Naive thymus-derived CD4-positive, alpha-beta T cell (primary cell): ENCODE results near the gene FBXW12. TPM values are rescaled to one million over a fixed set of nuclear protein-coding genes. Genes with fewer than 3 reads are reported as not detected.

Experiments
- ATAC-seq: fragments of 150-1000 bp; cut with Tn5 transposase; 2 replicates; pipeline ENCODE4 v1.10.0; 2021; ENCODE audit warnings: mild to moderate bottlenecking, moderate library complexity
- CTCF ChIA-PET: fragments of 350-600 bp; sonication (Branson Sonifier 250); formaldehyde crosslinking; loops from one replicate; lab custom pipeline; 2021; ENCODE audit warnings: antibody characterized with exemption; lab: Charles Lee
- POLR2A ChIA-PET: fragments of 350-600 bp; sonication (Branson Sonifier 250); formaldehyde crosslinking; loops from one replicate; lab custom pipeline; 2021; ENCODE audit warnings: antibody characterized with exemption, inconsistent platforms; lab: Charles Lee
- DNase-seq, 9 donors: peaks; one replicate each; pipeline versions ENCODE4 v3.0.0 to v3.0.0-alpha.2; 2020 to 2022; ENCODE audit warnings: mixed read lengths in 1 of 9
- H3K27ac ChIP-seq: one replicate; pipeline ENCODE4 v1.7.0; 2013; ENCODE audit warnings: mild to moderate bottlenecking, low read depth, low read length, moderate library complexity
- H3K27me3 ChIP-seq, 2 donors: one replicate each; pipeline ENCODE4 v1.7.0; 2013; ENCODE audit warnings: low read length in 2 of 2, mild to moderate bottlenecking in 2 of 2, moderate library complexity in 2 of 2; ENCODE audit not compliant: control insufficient read depth in 2 of 2, insufficient read depth in 2 of 2
- H3K36me3 ChIP-seq, 3 experiments: 1 replicate in 2 of 3; 2 replicates in 1 of 3; pipeline ENCODE4 v1.7.0; 2013; ENCODE audit warnings: low read length in 3 of 3, mild to moderate bottlenecking in 3 of 3, moderate library complexity in 1 of 3; ENCODE audit not compliant: insufficient read depth in 3 of 3, control insufficient read depth in 2 of 3
- H3K4me1 ChIP-seq, 2 donors: one replicate each; pipeline ENCODE4 v1.7.0; 2013; ENCODE audit warnings: low read length in 2 of 2, mild to moderate bottlenecking in 2 of 2, moderate library complexity in 1 of 2; ENCODE audit not compliant: control insufficient read depth in 2 of 2, insufficient read depth in 2 of 2
- H3K4me3 ChIP-seq: 2 replicates; pipeline ENCODE4 v1.7.0; 2013; ENCODE audit warnings: mild to moderate bottlenecking, low read length
- H3K9me3 ChIP-seq, 3 experiments: 1 replicate in 2 of 3; 2 replicates in 1 of 3; pipeline ENCODE4 v1.7.0; 2013; ENCODE audit warnings: low read length in 3 of 3; ENCODE audit not compliant: control insufficient read depth in 2 of 3
- H3K27ac Mint-ChIP-seq, 9 donors: one replicate each; pipeline ENCODE4 v1.8.0; 2020 to 2022; ENCODE audit warnings: mixed read lengths in 9 of 9, mild to moderate bottlenecking in 8 of 9, moderate library complexity in 5 of 9, inconsistent platforms in 2 of 9
- H3K27me3 Mint-ChIP-seq, 5 donors: one replicate each; pipeline ENCODE4 v1.8.0; 2021 to 2022; ENCODE audit warnings: mixed read lengths in 5 of 5, mild to moderate bottlenecking in 1 of 5
- H3K36me3 Mint-ChIP-seq, 5 donors: one replicate each; pipeline ENCODE4 v1.8.0; 2020 to 2022; ENCODE audit warnings: mixed read lengths in 5 of 5, mild to moderate bottlenecking in 3 of 5, inconsistent platforms in 1 of 5
- H3K4me1 Mint-ChIP-seq, 7 donors: one replicate each; pipeline ENCODE4 v1.8.0; 2020 to 2022; ENCODE audit warnings: mixed read lengths in 7 of 7, mild to moderate bottlenecking in 3 of 7, inconsistent platforms in 1 of 7
- H3K4me3 Mint-ChIP-seq, 10 donors: one replicate each; pipeline ENCODE4 v1.8.0; 2020 to 2022; ENCODE audit warnings: mild to moderate bottlenecking in 10 of 10, mixed read lengths in 10 of 10, moderate library complexity in 6 of 10, inconsistent platforms in 2 of 10
- H3K9me3 Mint-ChIP-seq, 11 donors: one replicate each; pipeline ENCODE4 v1.8.0; 2020 to 2022; ENCODE audit warnings: mixed read lengths in 11 of 11, mild to moderate bottlenecking in 4 of 11, inconsistent platforms in 1 of 11, moderate library complexity in 1 of 11
- intact Hi-C, 2 donors: fragments of 100-400 bp; cut with micrococcal nuclease; formaldehyde crosslinking; loops; one replicate each; pipeline ENCODE4 v1.15.1; 2023
- polyA plus RNA-seq, 2 donors: library from polyadenylated mRNA; unstranded; fragments of 300-500 nt; fragmentation: Illumina TruSeq; gene quantifications; one replicate each; pipeline ENCODE4 v1.2.3, GENCODE V29; 2021
- total RNA-seq, 6 experiments: library from RNA in 5 of 6; stranded (reverse) in 5 of 6; gene quantifications; 1 replicate in 5 of 6; 2 replicates in 1 of 6; pipeline ENCODE4 v1.2.3 and lab custom pipeline; 2021 to 2026

The FBXW12 gene
- total and polyA plus RNA-seq, 7 experiments from 2014 or later = not detected

DNA sequence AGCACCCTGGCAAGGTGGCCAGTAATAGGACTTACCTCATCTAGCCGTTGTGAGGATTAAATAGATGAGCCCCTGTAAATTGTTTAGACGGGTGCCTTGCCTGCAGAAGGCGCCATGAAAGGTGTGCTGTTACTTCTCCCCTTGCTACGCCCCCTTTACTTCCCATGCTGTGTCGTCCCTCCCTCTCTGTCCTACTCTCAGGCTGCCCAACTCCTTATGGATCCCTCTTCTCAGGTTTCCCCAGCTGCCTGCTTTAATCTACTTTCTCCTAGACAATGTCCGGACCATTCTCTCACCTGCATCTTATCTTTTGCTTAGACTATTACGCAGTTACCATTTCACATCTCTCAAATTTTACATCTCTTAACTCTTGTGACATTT is 1.7 kb upstream of the FBXW12 start:
- POLR2A ChIA-PET = no interaction called here
- peaks cover 0 to 3% (median 0%) of the 10 kb centered on the region in 11 donors for H3K9me3 Mint-ChIP-seq
- no peak overlapping the region for H3K4me3 ChIP-seq
- H3K27me3 ChIP-seq = no peaks in the 10 kb centered on the region
- no peak overlapping the region for H3K27ac ChIP-seq
- H3K4me1 Mint-ChIP-seq = peaks cover 0 to 3% (median 0%) of the 10 kb centered on the region in 7 donors
- ATAC-seq = no peak
- H3K36me3 Mint-ChIP-seq = no peaks in the 10 kb centered on the region
- no peaks in the 10 kb centered on the region for H3K9me3 ChIP-seq
- peaks cover 0 to 2% (median 0%) of the 10 kb centered on the region in 5 donors for H3K27me3 Mint-ChIP-seq
- no peaks in the 10 kb centered on the region for H3K36me3 ChIP-seq
- no peak for DNase-seq
- intact Hi-C loops = no loop called here
- CTCF ChIA-PET = no interaction called here
- peak overlapping the region in 1 of 9 donors; percentile 11 for H3K27ac Mint-ChIP-seq
- H3K4me1 ChIP-seq = no peaks in the 10 kb centered on the region
- no peak overlapping the region for H3K4me3 Mint-ChIP-seq

DNA sequence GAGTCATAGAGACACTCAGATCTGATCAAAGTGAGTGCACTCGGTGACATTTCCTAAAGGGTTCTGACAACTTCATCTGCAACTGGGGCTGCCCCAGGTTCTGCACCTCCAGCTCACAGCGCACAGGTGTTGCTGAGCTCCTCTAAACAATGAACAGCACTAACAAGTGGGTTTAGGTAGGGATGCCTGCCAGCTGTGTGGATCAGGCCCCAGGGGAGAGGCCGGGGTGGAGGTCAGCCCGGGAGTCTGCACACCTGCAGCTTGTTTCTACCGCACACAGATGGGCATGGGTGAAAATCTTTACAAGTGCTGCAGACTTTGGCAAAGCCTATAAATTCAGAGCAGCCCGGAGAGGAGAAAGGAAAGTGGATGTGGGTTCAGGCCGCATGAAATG is 355 bp downstream of the FBXW12 start:
- no peaks in the 10 kb centered on the region for H3K36me3 Mint-ChIP-seq
- CTCF ChIA-PET = interaction anchor here (0.7 kb wide), 1 partner anchor 28 kb away, joined by 3 read pairs; no protein-coding TSS in a partner anchor

DNA sequence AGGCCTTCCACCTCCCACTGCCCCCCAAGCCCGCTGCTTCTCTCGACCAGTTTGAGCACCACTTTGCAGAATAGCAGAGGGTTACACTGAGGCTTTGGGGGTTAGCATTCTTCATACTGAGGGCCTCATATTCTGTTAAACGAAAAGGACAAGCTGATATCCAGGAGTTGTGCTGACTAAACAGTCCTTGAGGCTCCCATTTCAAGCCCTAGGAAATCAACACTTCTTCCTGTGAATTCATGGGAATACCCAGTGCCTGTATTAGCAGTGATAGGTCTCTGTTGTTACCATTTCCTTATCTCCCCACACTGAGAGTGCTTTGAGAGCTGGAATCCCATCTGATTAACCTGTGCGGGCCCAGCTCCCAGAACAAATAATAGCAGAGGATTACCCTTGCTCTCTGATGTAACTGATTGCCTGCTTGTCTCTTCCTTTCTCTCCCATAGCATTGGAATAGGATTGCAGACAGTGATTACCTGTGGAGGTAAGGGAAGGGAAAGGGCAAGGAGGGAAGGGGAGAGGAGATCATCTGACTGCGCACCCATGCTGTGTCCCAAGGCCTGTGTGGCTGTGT is 930 bp downstream of the FBXW12 start:
- no peak overlapping the region for H3K4me3 Mint-ChIP-seq
- H3K27me3 Mint-ChIP-seq = peaks cover 0 to 9% (median 0%) of the 10 kb centered on the region in 5 donors
- no peak for ATAC-seq

More for the DNA sequence above, 355 bp downstream of the FBXW12 start:
- Histone ChIP-seq H3K27ac (no peak overlapping the region), H3K27me3 (no peaks in the 10 kb centered on the region), H3K4me3 (no peak overlapping the region), H3K9me3 (no peaks in the 10 kb centered on the region), H3K36me3 (no peaks in the 10 kb centered on the region), H3K4me1 (no peaks in the 10 kb centered on the region)
- intact Hi-C loops = no loop called here
- H3K27ac Mint-ChIP-seq = no peak overlapping the region
- no peak for DNase-seq
- H3K9me3 Mint-ChIP-seq = no peaks in the 10 kb centered on the region
- POLR2A ChIA-PET = no interaction called here
- no peak for ATAC-seq
- no peaks in the 10 kb centered on the region for H3K4me1 Mint-ChIP-seq
- no peak overlapping the region for H3K4me3 Mint-ChIP-seq
- H3K27me3 Mint-ChIP-seq = peaks cover 0 to 5% (median 0%) of the 10 kb centered on the region in 5 donors

GRCh38 chr3:48387634-48388033 is 15.6 kb downstream of the FBXW12 start:
- peaks cover 0 to 61% (median 6%) of the 10 kb centered on the region in 5 donors for H3K27me3 Mint-ChIP-seq
- intact Hi-C loops = no loop called here
- CTCF ChIA-PET = interaction anchor here (0.5 kb wide), 1 partner anchor 996 kb away, joined by 3 read pairs; no protein-coding TSS in a partner anchor

More for the DNA sequence above, 930 bp downstream of the FBXW12 start:
- no peaks in the 10 kb centered on the region for H3K4me1 ChIP-seq
- POLR2A ChIA-PET = no interaction called here
- CTCF ChIA-PET = interaction anchor here (0.7 kb wide), 1 partner anchor 28 kb away, joined by 3 read pairs; no protein-coding TSS in a partner anchor
- no peaks in the 10 kb centered on the region for H3K4me1 Mint-ChIP-seq
- DNase-seq = no peak
- H3K36me3 Mint-ChIP-seq = no peaks in the 10 kb centered on the region
- H3K36me3 ChIP-seq = no peaks in the 10 kb centered on the region
- no peak overlapping the region for H3K27ac Mint-ChIP-seq
- no peaks in the 10 kb centered on the region for H3K9me3 Mint-ChIP-seq
- no peaks in the 10 kb centered on the region for H3K27me3 ChIP-seq
- intact Hi-C loops = no loop called here
- H3K9me3 ChIP-seq = no peaks in the 10 kb centered on the region
- no peak overlapping the region for H3K27ac ChIP-seq
- no peak overlapping the region for H3K4me3 ChIP-seq

GRCh38 chr3:48388966-48389365 is 16.9 kb downstream of the FBXW12 start:
- no peak overlapping the region for H3K4me3 Mint-ChIP-seq
- peaks cover 4 to 52% (median 6%) of the 10 kb centered on the region in 5 donors for H3K27me3 Mint-ChIP-seq
- H3K9me3 Mint-ChIP-seq = peaks cover 0 to 2% (median 0%) of the 10 kb centered on the region in 11 donors
- ChIA-PET CTCF (no interaction called here), POLR2A (no interaction called here)
- no peaks in the 10 kb centered on the region for H3K36me3 ChIP-seq
- no peak overlapping the region for H3K4me3 ChIP-seq
- DNase-seq (no peak), ATAC-seq (no peak)
- H3K4me1 ChIP-seq = no peaks in the 10 kb centered on the region
- H3K27ac ChIP-seq = no peak overlapping the region
- H3K4me1 Mint-ChIP-seq = no peaks in the 10 kb centered on the region
- no peak overlapping the region for H3K27ac Mint-ChIP-seq
- no peaks in the 10 kb centered on the region for H3K9me3 ChIP-seq
- H3K27me3 ChIP-seq = no peaks in the 10 kb centered on the region
- intact Hi-C loops = no loop called here
- peaks cover 0 to 4% (median 0%) of the 10 kb centered on the region in 5 donors for H3K36me3 Mint-ChIP-seq

More at GRCh38 chr3:48387634-48388033, 15.6 kb downstream of the FBXW12 start:
- peaks cover 0 to 4% (median 0%) of the 10 kb centered on the region in 5 donors for H3K36me3 Mint-ChIP-seq
- no peak overlapping the region for H3K27ac Mint-ChIP-seq
- DNase-seq (no peak), ATAC-seq (no peak)
- POLR2A ChIA-PET = interaction anchor here (0.7 kb wide), 1 partner anchor 71 kb away, joined by 4 read pairs; no protein-coding TSS in a partner anchor
- H3K27ac ChIP-seq = no peak overlapping the region
- H3K9me3 Mint-ChIP-seq = peaks cover 0 to 2% (median 0%) of the 10 kb centered on the region in 11 donors
- H3K9me3 ChIP-seq = no peaks in the 10 kb centered on the region
- no peak overlapping the region for H3K4me3 ChIP-seq
- H3K4me3 Mint-ChIP-seq = no peak overlapping the region
- H3K4me1 Mint-ChIP-seq = no peaks in the 10 kb centered on the region
- no peaks in the 10 kb centered on the region for H3K27me3 ChIP-seq
- no peaks in the 10 kb centered on the region for H3K4me1 ChIP-seq
- no peaks in the 10 kb centered on the region for H3K36me3 ChIP-seq

DNA sequence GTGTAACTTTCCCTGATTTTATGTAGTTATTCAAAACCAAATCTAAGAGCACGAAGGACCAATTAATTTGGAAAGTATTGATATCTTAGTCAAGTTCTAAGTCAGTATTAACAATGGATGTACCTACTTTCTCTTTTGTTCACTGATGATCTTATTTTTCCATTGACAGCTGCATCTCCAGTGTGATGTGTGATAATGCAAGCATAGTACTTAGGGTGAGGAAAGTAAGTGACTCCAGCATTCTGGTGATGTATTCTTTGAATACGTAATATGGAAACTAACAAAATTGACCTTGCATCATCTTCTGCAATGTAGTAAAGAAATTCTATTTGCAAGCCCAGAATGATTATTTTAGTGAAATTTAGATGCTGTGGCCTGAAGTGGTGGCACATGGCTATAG is 22.4 kb downstream of the FBXW12 start:
- no peaks in the 10 kb centered on the region for H3K9me3 ChIP-seq
- H3K36me3 ChIP-seq = no peaks in the 10 kb centered on the region
- Mint-ChIP-seq H3K4me1 (no peaks in the 10 kb centered on the region), H3K27ac (no peak overlapping the region), H3K9me3 (no peaks in the 10 kb centered on the region), H3K27me3 (peaks cover 6 to 20% (median 9%) of the 10 kb centered on the region in 5 donors), H3K36me3 (no peaks in the 10 kb centered on the region), H3K4me3 (no peak overlapping the region)
- ChIA-PET POLR2A (no interaction called here), CTCF (interaction anchor here (0.6 kb wide), 1 partner anchor 155 kb away, joined by 3 read pairs; no protein-coding TSS in a partner anchor)
- no peak for ATAC-seq
- no peak overlapping the region for H3K27ac ChIP-seq
- no peaks in the 10 kb centered on the region for H3K27me3 ChIP-seq
- H3K4me3 ChIP-seq = no peak overlapping the region
- intact Hi-C loops = no loop called here
- no peaks in the 10 kb centered on the region for H3K4me1 ChIP-seq
- no peak for DNase-seq

- Histone ChIP-seq H3K4me1 (no peaks in the 10 kb centered on the region), H3K4me3 (no peak overlapping the region), H3K36me3 (no peaks in the 10 kb centered on the region), H3K27me3 (no peaks in the 10 kb centered on the region), H3K27ac (no peak overlapping the region), H3K9me3 (no peaks in the 10 kb centered on the region)
- Mint-ChIP-seq H3K4me3 (no peak overlapping the region), H3K4me1 (no peaks in the 10 kb centered on the region), H3K27ac (no peak overlapping the region), H3K27me3 (peaks cover 6 to 14% (median 10%) of the 10 kb centered on the region in 5 donors), H3K9me3 (no peaks in the 10 kb centered on the region), H3K36me3 (no peaks in the 10 kb centered on the region)
- CTCF ChIA-PET = interaction anchor here (1.0 kb wide), 1 partner anchor 112 kb away, joined by 3 read pairs; no protein-coding TSS in a partner anchor
- POLR2A ChIA-PET = no interaction called here
- intact Hi-C loops = no loop called here
- DNase-seq = no peak
- no peak for ATAC-seq
These were observed 23.7 kb downstream of the FBXW12 start for GRCh38 chr3:48395714-48396113.
